HCEC 1CT (cell line): ENCODE results near the gene CHSY3.

Experiments used
- DNase-seq: peaks from one replicate; pipeline ENCODE4 v3.0.0-alpha.2; 2017

Gene CHSY3

GRCh38 chr5:129904102-129904666 lies at the start of gene CHSY3:
CHSY3 (plus strand) TSS chr5:129904465.
- DNase-seq = peak; percentile 85

GRCh38 chr5:129856325-129856724 lies 47.9 kb upstream of the CHSY3 start:
- no peak for DNase-seq

GRCh38 chr5:129857116-129857515 lies 47.1 kb upstream of the CHSY3 start:
- no peak for DNase-seq

- no peak for DNase-seq
These were observed 46.1 kb upstream of the CHSY3 start for GRCh38 chr5:129858131-129858675.

GRCh38 chr5:129884322-129884721 lies 19.9 kb upstream of the CHSY3 start:
- DNase-seq = no peak

GRCh38 chr5:129899454-129899853 lies 4.8 kb upstream of the CHSY3 start:
- peak; percentile 61 for DNase-seq

- no peak for DNase-seq
These were observed 1.4 kb upstream of the CHSY3 start for GRCh38 chr5:129902816-129903215.

- peak; percentile 9 for DNase-seq
These were observed 681 bp upstream of the CHSY3 start for GRCh38 chr5:129903466-129904101.

GRCh38 chr5:129904667-129905472 lies 605 bp downstream of the CHSY3 start:
- DNase-seq = peak; percentile 37

GRCh38 chr5:129905473-129906176 lies 1.4 kb downstream of the CHSY3 start:
- peak; percentile 30 for DNase-seq

- peak; percentile 79 for DNase-seq
These were observed 2.1 kb downstream of the CHSY3 start for GRCh38 chr5:129906177-129906887.

- no peak for DNase-seq
These were observed 5.0 kb downstream of the CHSY3 start for GRCh38 chr5:129909225-129909624.

- no peak for DNase-seq
These were observed 8.5 kb downstream of the CHSY3 start for GRCh38 chr5:129912601-129913255.

GRCh38 chr5:129915415-129915814 lies 11.2 kb downstream of the CHSY3 start:
- DNase-seq = no peak

GRCh38 chr5:129917224-129917623 lies 13.0 kb downstream of the CHSY3 start:
- DNase-seq = peak; percentile 39

- no peak for DNase-seq
These were observed 16.9 kb downstream of the CHSY3 start for GRCh38 chr5:129921204-129921603.

- DNase-seq = no peak
These were observed 26.0 kb downstream of the CHSY3 start for GRCh38 chr5:129930221-129930620.

- DNase-seq = no peak
These were observed 31.4 kb downstream of the CHSY3 start for GRCh38 chr5:129935626-129936025.

GRCh38 chr5:129938077-129938476 lies 33.8 kb downstream of the CHSY3 start:
- DNase-seq = no peak

- no peak for DNase-seq
These were observed 39.7 kb downstream of the CHSY3 start for GRCh38 chr5:129943936-129944335.

- peak; percentile 84 for DNase-seq
These were observed 40.8 kb downstream of the CHSY3 start for GRCh38 chr5:129945028-129945427.

GRCh38 chr5:129945774-129946270 lies 41.6 kb downstream of the CHSY3 start:
- no peak for DNase-seq
